T-helper 1 cell treated with Interleukin-12 subunit alpha and Interleukin-12 subunit beta and Interleukin-4 antibody, amounts not matched to agents 30 μg/mL and 1 μg/mL, for 36 hours (primary cell): ENCODE data around the gene ZNF592.

ENCODE experiments used
- H3K27ac Mint-ChIP-seq: one replicate; pipeline ENCODE4 v1.8.0; 2021; ENCODE audit warnings: mild to moderate bottlenecking, mixed read lengths
- H3K27me3 Mint-ChIP-seq: one replicate; pipeline ENCODE4 v1.8.0; 2021; ENCODE audit warnings: low read depth, mixed read lengths
- H3K36me3 Mint-ChIP-seq: one replicate; pipeline ENCODE4 v1.8.0; 2021; ENCODE audit warnings: low read depth, mixed read lengths
- H3K4me1 Mint-ChIP-seq: one replicate; pipeline ENCODE4 v1.8.0; 2021; ENCODE audit warnings: low read depth, mixed read lengths
- H3K4me3 Mint-ChIP-seq: one replicate; pipeline ENCODE4 v1.8.0; 2021; ENCODE audit warnings: mild to moderate bottlenecking, moderate library complexity, mixed read lengths
- H3K9me3 Mint-ChIP-seq: one replicate; pipeline ENCODE4 v1.8.0; 2021; ENCODE audit warnings: mixed read lengths

Gene ZNF592, protein sequence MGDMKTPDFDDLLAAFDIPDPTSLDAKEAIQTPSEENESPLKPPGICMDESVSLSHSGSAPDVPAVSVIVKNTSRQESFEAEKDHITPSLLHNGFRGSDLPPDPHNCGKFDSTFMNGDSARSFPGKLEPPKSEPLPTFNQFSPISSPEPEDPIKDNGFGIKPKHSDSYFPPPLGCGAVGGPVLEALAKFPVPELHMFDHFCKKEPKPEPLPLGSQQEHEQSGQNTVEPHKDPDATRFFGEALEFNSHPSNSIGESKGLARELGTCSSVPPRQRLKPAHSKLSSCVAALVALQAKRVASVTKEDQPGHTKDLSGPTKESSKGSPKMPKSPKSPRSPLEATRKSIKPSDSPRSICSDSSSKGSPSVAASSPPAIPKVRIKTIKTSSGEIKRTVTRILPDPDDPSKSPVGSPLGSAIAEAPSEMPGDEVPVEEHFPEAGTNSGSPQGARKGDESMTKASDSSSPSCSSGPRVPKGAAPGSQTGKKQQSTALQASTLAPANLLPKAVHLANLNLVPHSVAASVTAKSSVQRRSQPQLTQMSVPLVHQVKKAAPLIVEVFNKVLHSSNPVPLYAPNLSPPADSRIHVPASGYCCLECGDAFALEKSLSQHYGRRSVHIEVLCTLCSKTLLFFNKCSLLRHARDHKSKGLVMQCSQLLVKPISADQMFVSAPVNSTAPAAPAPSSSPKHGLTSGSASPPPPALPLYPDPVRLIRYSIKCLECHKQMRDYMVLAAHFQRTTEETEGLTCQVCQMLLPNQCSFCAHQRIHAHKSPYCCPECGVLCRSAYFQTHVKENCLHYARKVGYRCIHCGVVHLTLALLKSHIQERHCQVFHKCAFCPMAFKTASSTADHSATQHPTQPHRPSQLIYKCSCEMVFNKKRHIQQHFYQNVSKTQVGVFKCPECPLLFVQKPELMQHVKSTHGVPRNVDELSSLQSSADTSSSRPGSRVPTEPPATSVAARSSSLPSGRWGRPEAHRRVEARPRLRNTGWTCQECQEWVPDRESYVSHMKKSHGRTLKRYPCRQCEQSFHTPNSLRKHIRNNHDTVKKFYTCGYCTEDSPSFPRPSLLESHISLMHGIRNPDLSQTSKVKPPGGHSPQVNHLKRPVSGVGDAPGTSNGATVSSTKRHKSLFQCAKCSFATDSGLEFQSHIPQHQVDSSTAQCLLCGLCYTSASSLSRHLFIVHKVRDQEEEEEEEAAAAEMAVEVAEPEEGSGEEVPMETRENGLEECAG (N-terminal part only)

DNA sequence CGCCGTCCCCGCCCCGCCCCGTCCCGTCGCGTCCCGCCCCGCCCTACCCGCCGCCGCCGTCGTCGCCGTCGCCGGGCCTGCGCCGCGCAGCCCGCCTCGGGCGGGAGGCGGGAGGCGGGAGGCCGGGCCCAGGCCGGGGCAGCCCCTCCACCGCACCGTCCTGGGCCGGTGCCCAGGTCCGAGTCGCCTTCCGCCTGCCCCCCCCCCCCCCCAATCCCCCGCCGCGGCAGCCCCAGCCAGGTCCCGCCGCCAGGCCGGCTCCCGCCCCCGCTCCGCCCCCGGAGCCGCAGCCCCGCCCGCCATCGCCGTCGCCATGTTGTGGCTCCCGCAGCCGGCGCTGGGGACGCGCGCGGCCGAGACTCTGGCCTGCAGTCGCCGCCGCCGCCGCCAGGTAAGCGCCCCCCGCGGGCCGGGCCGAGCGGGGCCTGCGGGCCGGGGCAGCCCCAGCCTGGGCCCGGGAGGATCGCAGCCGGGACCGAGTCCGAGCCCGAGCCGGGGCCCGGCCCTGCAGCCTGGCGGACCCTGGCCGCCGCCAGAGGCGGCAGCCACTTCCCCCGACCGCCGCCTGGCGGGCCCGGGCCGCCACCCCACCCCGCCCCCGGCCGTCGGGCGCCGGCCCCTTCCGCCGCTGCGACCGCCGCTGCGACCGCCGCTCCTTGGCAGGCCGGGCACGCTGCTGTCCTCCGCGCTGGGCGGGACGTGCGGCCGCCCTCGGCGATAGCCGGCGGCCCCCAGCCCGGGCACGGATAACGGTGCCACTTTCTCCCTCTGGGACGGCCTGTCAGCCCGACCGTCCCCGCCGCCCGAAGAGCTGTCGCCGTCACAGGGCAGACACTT, at the start of gene ZNF592:
Gene ZNF592 (plus strand): TSS at position 319 of the 837 bp plus-strand sequence. CDS start 34,084 bp downstream, outside the sequence.
- peaks cover 51% of the 10 kb centered on the region for H3K4me1 Mint-ChIP-seq
- peak within 1 kb of the TSS; percentile 96 for H3K27ac Mint-ChIP-seq
- peaks cover 23% of the 10 kb centered on the region for H3K36me3 Mint-ChIP-seq
- no peaks in the 10 kb centered on the region for H3K9me3 Mint-ChIP-seq
- H3K27me3 Mint-ChIP-seq: no peaks in the 10 kb centered on the region
- peak within 1 kb of the TSS; percentile 94 for H3K4me3 Mint-ChIP-seq

DNA sequence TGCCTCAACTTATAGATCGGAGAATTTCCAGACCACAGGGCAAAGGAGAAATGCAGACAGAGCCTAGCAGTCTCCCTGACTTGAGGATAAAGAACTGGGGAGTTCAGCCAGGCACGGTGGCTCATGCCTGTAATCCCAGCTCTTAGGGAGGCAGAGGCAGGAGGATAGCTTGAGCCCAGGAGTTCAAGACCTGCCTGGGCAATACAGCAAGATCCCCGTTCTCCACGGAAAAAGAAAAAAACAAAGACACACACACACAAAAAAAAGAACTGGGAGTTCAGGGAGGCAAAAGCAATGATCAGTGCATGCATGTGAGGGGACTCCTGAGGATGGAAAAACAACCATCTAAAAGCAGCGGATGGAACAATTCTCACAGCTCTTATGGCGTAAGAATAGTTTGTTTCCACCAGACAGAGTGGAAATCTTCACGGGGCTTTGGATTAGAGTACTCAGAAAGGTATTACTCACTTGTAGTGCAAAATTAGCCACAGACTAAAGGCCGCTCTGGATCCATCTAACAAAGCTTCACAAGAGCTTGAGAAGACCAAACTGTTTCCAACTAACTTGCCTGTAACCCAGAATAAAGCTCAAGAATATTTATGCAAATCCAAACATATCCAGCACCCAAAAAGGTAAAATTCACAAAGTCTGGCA, 48.7 kb upstream of the ZNF592 start:
- H3K4me3 Mint-ChIP-seq: no peak overlapping the region
- peaks cover 29% of the 10 kb centered on the region for H3K4me1 Mint-ChIP-seq
- no peak overlapping the region for H3K27ac Mint-ChIP-seq
- peaks cover 5% of the 10 kb centered on the region for H3K36me3 Mint-ChIP-seq
- H3K9me3 Mint-ChIP-seq: no peaks in the 10 kb centered on the region
- H3K27me3 Mint-ChIP-seq: no peaks in the 10 kb centered on the region

DNA sequence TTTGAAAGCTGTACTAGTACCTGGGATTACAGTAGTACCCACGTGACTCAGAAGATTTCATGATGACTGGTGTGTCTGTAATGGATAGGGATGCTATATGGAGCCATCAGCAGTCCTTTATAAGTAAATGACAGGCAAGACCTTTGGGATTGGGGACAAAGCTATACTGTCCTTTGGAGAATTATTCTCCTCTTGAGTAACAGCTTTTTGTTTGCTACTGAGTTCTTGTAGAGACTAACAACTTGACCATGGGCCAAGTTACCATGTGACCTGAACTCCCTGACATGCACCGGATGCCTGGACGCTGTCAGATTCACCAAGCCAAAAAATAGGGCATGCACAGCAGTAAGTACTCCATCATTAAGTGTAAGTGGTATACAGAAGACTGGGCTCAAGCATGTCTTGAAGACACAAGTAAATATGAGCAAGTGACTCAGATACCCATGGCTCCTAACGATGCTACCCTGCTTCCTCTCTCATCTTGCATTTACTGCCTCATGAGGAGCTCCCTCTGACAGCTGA, 45.4 kb upstream of the ZNF592 start:
- no peak overlapping the region for H3K4me3 Mint-ChIP-seq
- no peaks in the 10 kb centered on the region for H3K9me3 Mint-ChIP-seq
- H3K4me1 Mint-ChIP-seq: peaks cover 28% of the 10 kb centered on the region
- H3K27me3 Mint-ChIP-seq: no peaks in the 10 kb centered on the region
- H3K27ac Mint-ChIP-seq: no peak overlapping the region
- peaks cover 12% of the 10 kb centered on the region for H3K36me3 Mint-ChIP-seq

DNA sequence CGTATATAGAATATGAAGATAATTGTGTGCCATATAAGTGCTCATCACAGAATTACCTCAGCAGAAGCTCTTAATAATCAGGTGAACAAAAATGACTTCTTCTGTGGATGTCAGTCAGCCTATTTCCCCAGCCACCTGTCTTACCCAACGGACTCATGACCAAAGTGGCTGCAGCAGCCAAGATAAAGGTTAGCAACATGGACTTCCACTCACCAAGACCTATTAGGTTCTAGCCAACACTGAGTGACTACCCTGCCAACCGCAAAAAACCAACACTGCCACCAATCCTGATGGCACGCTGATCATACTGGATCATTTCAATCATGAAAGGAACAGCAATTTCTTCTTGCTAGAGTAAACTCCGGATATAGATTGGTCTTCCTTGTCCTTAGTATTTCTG, 44.6 kb upstream of the ZNF592 start:
- H3K36me3 Mint-ChIP-seq: peaks cover 17% of the 10 kb centered on the region
- no peak overlapping the region for H3K27ac Mint-ChIP-seq
- no peak overlapping the region for H3K4me3 Mint-ChIP-seq
- H3K4me1 Mint-ChIP-seq: peaks cover 35% of the 10 kb centered on the region
- no peaks in the 10 kb centered on the region for H3K27me3 Mint-ChIP-seq
- no peaks in the 10 kb centered on the region for H3K9me3 Mint-ChIP-seq

DNA sequence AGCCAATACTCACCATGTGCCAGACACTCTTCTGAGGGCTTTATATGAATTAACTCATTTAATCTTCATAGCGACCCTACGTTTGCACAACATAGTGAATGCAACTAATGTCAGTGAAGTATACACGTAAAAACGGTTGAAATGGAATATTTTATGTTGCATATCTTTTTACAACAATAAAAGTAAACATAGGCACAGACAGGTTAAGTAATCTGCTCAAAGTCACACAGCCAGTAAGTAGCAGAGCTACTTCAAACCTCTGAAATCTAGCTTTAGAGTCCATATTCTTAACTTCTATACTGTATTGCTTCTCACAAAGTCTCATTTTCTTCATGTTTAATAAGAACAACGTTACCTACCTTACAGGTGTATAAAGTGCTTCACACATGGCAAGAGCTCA, 34.0 kb upstream of the ZNF592 start:
- Mint-ChIP-seq H3K27ac (no peak overlapping the region), H3K9me3 (no peaks in the 10 kb centered on the region), H3K27me3 (no peaks in the 10 kb centered on the region), H3K4me1 (peaks cover 36% of the 10 kb centered on the region), H3K36me3 (peaks cover 16% of the 10 kb centered on the region), H3K4me3 (peak overlapping the region; percentile 91)

DNA sequence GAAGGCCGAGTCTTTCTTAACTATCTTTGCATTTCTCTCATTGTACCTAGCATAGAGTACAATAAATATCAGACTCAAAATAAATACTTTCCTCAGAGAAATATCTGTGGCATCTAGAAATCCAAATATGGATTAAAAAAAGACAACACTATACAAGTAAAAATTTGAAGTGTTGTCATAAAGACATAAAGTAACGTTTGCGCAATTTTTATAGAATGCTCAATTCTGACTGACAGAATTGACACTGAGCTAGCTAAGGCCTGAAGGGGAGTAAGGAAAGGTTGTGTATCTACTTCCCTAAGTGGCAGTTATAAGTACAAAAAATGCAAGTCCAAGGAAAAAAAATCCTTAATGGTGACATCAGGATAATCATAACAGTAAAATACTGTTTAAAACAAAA, 33.6 kb upstream of the ZNF592 start:
- no peaks in the 10 kb centered on the region for H3K27me3 Mint-ChIP-seq
- no peaks in the 10 kb centered on the region for H3K9me3 Mint-ChIP-seq
- H3K36me3 Mint-ChIP-seq: peaks cover 16% of the 10 kb centered on the region
- peak overlapping the region; percentile 91 for H3K4me3 Mint-ChIP-seq
- peak overlapping the region; percentile 93 for H3K27ac Mint-ChIP-seq
- H3K4me1 Mint-ChIP-seq: peaks cover 36% of the 10 kb centered on the region

DNA sequence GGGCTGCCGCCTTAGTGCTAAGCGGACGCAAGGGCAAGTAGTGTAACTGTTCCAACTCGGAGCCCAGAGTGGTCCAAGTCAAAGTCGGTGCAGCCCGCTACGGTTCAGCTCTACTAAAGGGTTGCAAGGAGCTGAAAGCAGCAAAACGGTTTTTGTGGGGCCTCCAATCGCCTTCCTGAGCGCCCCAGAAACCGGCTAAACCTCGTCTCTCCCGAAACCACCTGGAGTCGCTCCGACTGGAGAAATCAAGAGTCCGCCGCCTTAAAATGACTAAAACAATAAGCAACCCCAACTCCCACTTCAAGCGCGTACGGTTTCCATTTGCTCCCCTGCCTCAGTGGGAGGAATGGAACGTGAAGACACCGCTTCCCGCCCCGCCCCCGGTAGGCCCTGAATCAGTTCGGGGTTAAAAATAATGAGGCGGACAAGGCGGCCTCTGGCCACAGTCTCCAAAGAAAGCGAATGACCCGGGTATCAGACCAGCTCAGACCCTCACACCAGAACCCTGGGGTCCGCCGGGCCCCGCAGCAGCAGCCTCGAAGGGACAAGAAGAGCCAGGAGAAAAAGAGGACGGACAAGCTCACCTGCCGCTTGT, 32.9 kb upstream of the ZNF592 start:
- Mint-ChIP-seq H3K4me1 (peaks cover 36% of the 10 kb centered on the region), H3K4me3 (peak overlapping the region; percentile 91), H3K9me3 (no peaks in the 10 kb centered on the region), H3K27ac (peak overlapping the region; percentile 93), H3K27me3 (no peaks in the 10 kb centered on the region), H3K36me3 (peaks cover 13% of the 10 kb centered on the region)

DNA sequence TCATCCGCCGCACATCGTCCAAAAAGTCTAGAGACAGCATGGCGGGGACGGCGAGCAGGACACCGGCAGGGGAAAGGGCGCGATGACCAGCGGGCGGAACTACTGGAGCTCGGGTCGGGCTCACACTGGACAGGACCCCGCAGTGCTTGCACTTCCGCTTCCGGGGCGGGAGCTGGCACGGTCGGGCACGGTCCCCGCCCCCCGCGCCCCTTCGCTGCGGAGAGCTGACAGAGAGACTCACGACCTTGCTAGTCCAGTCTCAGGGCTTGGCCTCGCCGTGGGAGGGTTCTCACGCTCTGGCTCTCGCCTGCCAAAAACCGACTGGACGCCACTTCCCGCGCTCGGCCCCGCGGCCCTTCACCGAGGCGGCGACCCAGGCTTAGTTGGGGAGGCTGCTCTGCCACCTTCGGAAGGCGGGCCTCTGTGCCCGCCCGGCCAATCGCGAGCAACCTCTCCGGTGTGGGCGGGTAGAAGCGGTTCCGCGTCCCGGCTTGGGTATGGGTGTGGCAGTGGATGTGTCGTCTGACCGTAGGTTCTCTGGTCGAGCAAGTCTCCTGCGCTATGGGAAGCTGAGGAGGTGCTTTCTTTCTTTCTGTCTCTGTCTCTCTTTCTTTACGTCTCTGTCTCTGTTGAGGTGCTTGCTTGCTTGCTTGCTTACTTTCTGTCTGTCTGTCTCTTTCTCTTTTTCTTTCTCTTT, 32.2 kb upstream of the ZNF592 start, which contains the start of gene SEC11A:
Gene SEC11A (minus strand): TSS at position 104 of the 697 bp plus-strand sequence. CDS start 64 bp downstream, at position 40.
- no peaks in the 10 kb centered on the region for H3K9me3 Mint-ChIP-seq
- peaks cover 13% of the 10 kb centered on the region for H3K36me3 Mint-ChIP-seq
- H3K27ac Mint-ChIP-seq: peak within 1 kb of the TSS; percentile 93
- peak within 1 kb of the TSS; percentile 91 for H3K4me3 Mint-ChIP-seq
- no peaks in the 10 kb centered on the region for H3K27me3 Mint-ChIP-seq
- peaks cover 38% of the 10 kb centered on the region for H3K4me1 Mint-ChIP-seq

DNA sequence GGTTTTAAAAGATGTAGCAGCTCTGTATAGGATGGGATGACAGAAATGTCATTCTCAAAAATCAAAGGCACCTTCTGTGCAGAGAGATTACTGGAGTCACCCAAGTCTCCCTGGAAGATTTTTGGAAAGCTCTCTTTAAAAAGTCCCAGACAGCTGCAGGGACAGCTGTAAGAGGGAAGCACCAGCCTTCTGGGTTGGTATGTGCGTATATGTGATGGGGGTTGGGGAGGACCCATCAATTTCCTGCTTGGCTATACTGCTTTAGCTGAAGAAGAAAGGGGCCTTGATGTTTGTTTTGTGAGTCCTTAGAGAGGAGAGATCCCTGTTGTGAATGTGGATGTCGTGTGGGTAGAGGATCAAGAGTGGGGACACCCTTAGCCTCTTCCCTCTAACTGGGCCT, 27.0 kb upstream of the ZNF592 start:
- H3K4me3 Mint-ChIP-seq: peak overlapping the region; percentile 38
- peak overlapping the region; percentile 47 for H3K27ac Mint-ChIP-seq
- H3K27me3 Mint-ChIP-seq: no peaks in the 10 kb centered on the region
- peaks cover 32% of the 10 kb centered on the region for H3K4me1 Mint-ChIP-seq
- no peaks in the 10 kb centered on the region for H3K9me3 Mint-ChIP-seq
- peaks cover 2% of the 10 kb centered on the region for H3K36me3 Mint-ChIP-seq

DNA sequence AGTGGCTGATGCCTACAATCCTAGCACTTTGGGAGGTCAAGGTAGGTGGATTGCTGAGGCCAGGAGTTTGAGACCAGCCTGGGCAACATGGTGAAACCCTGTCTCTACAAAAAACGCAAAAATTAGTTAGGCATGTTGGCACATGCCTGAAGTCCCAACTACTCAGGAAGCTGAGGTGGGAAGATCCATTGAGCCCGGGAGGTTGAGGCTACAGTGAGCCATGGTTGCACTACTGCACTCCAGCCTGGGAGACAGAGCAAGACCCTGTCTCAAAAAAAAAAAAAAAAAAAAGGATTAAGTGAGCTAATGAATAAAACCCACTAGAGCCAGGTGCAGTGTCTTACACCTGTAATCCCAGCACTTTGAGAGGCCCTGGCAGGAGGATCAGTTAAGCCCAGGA, 25.8 kb upstream of the ZNF592 start:
- Mint-ChIP-seq H3K27me3 (no peaks in the 10 kb centered on the region), H3K9me3 (no peaks in the 10 kb centered on the region), H3K4me1 (peaks cover 26% of the 10 kb centered on the region), H3K36me3 (peaks cover 2% of the 10 kb centered on the region), H3K27ac (no peak overlapping the region), H3K4me3 (no peak overlapping the region)

DNA sequence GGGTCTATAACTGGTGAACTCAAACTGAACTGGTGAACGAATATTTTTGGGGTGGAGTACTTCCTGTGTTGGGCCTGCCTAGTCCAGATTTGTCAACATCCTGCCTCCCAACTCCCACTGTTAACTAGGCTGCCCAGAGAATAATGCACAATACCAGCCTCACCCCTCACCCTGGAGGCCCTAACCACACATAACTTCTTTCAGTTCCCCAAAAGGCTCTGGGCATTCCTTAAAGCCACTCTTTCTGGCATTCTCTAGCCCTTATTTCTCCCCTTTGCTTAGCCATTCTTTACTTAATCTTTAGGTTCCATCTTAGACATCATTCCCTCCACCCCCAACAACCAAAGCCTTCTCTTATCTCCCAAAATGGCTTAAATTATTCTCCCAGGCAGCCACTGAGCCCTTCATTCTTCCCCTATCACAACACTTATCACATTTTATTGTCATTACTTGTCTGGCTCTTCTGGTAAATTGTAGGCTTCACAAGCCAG, 23.3 kb upstream of the ZNF592 start:
- Mint-ChIP-seq H3K4me3 (peak overlapping the region; percentile 30), H3K4me1 (peaks cover 21% of the 10 kb centered on the region), H3K27ac (peak overlapping the region; percentile 94), H3K27me3 (no peaks in the 10 kb centered on the region), H3K36me3 (peaks cover 2% of the 10 kb centered on the region), H3K9me3 (no peaks in the 10 kb centered on the region)

DNA sequence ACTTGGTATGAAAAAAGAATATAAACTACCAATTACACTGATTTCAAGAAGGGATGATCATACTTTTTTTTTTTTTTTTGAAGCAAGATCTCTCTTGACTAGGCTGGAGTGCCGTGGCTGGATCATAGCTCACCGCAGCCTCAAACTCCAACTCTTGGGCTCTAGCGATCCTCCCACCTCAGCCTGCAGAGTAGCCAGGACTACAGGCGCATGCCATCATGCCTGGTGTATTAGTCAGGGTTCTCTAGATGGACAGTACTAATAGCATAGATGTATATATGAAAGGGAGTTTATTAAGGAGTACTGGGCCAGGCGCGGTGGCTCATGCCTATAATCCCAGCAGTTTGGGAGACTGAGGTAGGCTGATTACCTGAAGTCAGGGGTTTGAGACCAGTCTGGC, 21.0 kb upstream of the ZNF592 start:
- H3K4me1 Mint-ChIP-seq: peaks cover 12% of the 10 kb centered on the region
- no peaks in the 10 kb centered on the region for H3K9me3 Mint-ChIP-seq
- H3K27me3 Mint-ChIP-seq: no peaks in the 10 kb centered on the region

More for the DNA sequence above, 21.0 kb upstream of the ZNF592 start:
- Mint-ChIP-seq H3K36me3 (peaks cover 2% of the 10 kb centered on the region), H3K27ac (no peak overlapping the region), H3K4me3 (no peak overlapping the region)
